NOMO-1 treated with dmso at 0.1 percent for 144 hours (cell line): ENCODE measurements around the gene CDK6.
"Not testable (repeated sequence)": the region's sequence is repeated elsewhere in the genome, so short reads cannot be mapped to it uniquely, and the experiment has no call there.

Experiments used
- DNase-seq: peaks from one replicate; lab custom pipeline; 2025; ENCODE audit not compliant: unreplicated experiment; lab: John Stamatoyannopoulos, UW

The CDK6 gene

DNA sequence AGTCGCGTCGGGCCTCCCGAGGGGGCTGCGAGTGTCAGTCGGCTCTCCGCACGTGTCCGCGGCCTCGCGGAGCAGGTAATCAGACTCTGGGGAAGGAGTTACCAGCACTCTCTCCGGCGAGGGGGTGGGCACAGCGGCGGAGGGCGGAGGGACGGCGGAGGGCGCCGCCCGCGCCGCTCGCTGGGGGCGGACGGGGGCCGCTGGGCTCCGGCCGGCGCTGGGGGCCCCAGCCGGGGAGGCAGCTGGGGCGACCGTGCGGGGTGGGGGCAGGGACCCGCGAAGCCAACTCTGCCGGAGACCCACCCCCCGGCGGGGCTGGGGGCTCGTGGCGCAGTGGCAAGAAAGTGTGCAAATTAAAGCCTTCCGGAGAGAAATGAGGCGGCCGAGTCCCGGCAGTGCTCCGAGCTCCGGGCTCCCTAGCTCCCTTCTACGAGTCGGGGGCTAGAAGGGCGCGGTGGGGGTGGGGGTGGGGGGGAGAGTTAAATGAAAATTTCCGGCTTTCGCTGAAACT is at the start of gene CDK6:
Gene CDK6, minus strand, starts transcription at position 85 of the 511 bp plus-strand sequence. CDS start 3,250 bp downstream, outside the sequence.
- DNase-seq, result peak; percentile 80

DNA sequence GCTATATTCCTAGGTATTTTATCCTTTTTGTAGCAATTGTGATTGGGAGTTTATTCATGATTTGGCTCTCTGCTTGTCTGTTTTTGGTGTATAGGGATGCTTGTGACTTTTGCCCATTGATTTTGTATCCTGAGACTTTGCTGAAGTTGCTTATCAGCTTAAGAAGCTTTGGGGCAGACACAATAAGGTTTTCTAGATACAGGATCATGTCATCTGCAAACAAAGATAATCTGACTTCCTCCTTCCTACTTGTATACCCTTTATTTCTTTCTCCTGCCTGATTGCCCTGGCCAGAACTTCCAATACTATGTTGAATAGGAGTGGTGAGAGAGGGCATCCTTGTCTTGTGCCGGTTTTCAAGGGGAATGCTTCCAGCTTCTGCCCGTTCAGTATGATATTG is 49.7 kb upstream of the CDK6 start:
- not testable (repeated sequence) for DNase-seq

DNA sequence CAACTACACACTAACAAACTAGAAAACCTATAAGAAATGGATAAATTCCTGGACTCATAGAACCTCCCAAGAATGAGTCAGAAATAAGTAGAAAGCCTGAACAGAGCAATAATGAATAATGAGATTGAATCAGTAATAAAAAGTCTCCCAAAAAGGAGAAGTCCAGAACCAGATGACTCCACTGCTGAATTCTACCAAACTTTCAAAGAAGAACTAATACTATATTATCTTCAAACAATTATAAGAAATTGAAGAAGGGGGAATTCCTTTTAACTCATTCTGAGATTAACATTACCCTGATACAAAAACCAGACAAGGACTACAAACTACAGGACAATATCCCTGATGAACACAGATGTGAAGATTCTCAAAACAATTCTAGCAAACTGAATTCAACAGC is 47.8 kb upstream of the CDK6 start:
- DNase-seq, result no peak

DNA sequence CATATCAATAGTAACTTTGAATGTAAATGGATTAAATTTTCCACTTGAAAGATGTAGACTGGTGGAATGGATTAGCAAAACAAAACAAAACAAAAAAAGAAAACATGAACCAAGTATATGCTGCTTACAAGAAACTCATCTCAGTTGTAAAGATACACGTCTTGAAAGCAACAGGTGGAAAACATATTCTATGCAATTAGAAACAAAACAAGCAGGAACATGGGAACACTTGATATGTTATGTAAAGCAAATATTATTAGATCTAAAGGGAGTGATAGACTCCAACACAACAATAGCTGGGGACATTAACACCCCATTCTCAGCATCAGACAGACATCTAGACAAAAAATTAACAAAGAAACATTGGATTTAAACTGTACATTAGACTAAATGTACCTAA is 46.4 kb upstream of the CDK6 start:
- DNase-seq, result no peak

DNA sequence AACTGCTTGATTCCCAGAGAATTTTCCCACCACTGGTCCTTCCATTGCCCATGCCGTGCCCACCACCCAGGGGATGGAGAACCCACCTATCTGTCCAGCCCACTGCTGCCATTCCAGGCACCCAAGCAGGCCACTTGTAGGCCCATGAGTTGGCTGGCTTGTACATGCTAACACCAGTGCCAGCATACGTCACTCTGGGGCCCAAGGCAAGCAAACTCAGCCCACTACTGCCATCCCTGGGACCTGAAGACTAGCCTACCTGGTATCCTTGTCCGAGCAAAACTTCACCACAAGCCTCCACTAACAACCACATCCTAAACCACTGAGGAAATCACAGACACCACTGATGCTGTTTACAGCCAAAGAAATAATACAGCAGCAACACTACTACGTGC is 44.7 kb upstream of the CDK6 start:
- no peak for DNase-seq

DNA sequence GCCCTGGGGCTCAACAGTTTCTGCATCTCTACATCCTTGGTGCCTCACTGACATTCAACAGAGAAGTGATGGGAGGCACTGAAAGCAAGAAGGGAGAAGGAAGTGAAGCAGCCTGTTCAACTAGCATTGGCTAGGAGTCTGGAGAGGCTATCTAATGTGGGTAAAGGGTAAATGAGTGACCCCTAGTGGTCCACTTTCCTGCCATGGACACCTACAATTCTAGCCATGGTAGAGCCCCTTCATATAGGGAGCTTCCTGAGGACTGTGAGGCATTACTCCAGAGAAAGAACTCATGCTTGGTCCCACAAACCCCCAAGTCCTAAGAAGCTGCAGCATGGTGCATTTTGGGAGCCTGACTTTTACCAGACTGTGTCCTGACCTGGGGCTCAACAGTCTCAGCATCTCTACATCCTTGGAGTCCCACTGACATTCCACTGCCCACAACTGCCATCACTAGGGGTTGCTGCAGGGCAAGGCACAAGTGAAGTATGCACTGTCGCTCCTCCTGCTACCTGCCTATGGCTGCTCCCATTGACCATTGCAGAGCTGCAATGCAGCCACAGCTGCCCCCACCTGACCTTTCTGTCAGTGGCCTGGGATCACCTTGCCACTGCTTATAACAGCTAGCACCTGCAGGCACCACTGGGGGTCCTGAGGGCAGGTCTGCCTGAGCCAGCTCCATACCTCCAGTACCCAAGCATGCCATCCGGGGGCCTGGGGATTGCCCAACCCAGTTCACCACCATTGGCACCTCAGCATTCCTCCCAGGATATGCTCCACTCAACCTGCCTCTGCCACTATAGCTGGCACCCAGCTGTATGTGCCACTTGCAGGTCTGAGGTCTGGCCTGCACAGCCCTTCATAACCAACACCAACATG is 44.1 kb upstream of the CDK6 start:
- peak; percentile 12 for DNase-seq

DNA sequence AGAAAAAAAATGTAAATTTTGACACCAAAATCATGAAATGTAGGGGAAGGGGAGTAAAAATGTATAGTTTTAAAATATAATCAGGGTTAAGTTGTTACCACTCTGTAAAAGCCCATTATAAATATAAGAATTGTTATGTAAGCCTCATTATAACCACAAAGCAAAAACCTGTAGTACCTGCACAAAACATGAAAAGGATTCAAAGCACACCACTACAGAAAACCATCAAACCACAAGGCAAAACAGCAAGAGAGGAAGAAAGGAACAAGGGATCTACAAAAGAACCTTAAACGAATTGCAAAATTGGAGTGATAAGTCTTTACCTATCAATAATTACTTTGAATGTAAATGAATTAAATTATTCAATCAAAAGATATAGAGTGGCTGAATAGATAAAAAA is 41.0 kb upstream of the CDK6 start:
- no peak for DNase-seq

DNA sequence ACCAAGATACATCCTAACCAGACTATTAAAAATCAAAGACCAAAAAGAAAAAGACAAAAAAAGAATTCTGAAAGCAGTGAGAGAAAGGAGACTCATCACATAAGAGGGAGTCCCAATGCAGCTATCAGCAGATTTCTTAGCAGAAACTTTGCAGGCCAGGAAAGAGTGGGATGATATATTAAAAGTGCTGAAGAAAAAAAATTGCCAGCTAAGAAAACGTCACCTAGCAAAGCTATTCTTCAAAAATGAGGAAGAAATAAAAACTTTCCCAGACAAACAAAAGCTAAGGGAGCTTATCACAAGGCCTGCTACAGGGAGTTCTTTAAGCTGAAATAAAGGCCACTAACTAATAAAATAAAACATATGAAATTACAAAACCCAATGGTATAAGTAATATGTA is 40.5 kb upstream of the CDK6 start:
- DNase-seq, result no peak

DNA sequence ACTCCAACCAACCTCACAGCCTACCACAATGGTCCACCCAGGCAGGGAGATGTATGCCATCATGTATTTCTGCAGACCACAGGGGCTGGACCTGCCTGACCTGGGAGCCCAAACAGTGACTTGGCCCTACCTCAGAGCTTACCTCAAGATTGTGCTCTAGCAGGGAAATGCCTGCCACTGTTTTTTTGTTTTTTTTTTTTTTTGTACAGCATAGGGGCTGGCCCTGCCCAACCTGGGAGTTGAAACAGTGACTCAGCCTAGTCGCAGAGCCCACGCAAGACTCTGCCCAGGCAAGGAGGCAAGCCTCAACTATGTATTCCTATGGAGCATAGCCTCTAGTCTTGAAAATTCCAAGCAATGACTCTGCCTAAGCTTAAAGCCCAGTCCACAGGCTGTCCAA is 39.3 kb upstream of the CDK6 start:
- no peak for DNase-seq

DNA sequence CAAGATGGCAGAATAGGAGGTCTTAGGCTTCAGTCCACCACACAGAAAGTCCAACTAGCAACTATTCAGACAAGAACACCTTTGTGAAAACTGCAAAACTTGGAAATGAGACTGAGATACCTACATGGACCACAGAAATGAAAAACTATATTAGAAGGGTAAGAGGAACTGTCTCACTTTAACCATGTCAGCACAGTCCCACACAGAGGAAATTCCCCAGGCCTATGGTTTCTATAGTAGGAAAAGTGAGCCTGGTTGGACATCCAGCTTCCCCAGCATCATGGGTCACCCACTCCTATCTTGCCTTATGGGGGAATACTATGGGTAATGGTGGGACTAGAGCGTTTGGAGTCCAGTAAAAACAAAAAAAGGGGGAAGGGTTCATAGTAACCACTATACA is 38.8 kb upstream of the CDK6 start:
- DNase-seq, result no peak

DNA sequence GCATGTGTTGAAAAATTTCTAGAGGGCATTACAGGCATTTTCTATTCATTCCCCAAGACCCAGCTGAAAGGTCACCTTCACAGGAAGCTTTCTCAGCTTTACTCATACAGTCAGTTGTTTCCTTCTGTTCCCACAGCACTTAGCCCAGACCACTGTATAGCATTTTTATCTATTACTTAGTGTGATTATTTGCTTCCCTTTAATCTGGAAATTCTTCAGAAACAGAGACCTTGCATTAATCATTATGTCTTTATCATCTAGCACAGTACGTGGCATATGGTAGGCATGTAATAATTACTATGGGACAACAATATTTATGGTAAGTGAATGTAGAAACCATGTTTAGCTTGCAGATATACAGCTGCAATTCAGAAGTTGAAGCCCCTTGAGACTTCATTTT is 38.2 kb upstream of the CDK6 start:
- no peak for DNase-seq

DNA sequence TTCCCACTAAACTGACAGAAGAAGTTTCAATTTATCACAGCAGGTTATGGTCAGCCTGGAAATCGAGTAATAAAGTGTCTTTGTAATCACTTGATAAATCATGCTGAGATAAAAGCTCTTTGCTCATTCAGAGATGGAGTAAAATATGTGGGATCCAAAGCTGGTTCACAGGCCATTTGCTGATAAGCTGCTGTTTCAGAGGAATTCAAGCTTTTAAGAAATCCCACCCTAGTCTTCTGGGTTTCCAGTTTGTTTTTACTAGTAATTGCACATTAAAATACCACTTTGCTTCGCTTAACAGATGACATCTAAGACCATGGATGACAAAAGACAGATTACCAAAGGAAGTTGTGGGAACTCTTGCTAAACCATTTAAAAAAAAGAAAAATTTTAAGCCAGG is 37.4 kb upstream of the CDK6 start:
- no peak for DNase-seq

DNA sequence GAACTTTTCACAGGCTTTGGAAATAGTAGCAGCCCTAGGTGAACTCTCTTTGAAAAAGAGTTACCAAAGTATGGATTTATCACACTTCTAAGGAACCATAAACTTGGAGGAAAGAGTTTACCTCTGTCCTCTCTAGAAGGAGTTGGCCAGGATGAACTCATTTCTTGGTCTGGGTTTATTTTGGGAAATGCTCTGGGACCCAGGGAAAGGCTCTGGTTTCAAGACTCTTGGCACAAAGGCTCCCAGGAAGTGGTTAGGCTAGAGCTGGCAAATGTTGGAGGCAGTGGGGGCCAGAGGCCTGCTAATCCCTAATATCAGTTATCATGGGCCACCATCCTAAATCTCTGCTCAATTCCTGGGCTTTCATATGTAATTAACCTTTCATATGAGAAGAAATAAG is 36.3 kb upstream of the CDK6 start:
- no peak for DNase-seq

DNA sequence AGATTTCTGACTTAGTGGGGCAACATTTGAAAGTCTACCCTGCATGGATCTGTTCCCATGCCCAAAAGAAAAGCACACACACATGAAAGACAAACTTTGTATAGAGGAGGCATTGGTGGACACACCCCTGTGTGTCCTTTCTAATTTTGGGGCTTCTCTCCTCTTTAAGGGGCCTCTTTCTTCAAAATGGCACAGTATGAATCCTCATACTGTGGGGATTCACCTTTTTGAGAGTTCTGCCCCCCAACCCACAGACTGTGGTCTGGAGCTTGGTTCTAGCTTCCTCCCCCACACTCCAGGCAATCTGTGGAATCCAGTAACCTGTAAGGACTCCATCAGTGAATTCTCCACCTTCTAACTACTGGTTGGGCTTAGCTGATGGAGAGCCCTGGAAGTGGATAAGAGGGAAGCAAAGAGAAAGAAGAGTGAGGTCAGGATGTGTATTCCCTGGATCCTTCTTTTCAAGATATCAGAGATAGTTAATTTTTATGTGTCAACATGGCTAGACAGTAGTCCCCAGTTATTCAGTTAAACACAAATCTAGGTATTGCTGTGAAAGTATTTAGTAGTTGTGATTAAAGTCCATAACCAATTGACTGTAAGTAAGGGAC is 32.4 kb upstream of the CDK6 start:
- no peak for DNase-seq

DNA sequence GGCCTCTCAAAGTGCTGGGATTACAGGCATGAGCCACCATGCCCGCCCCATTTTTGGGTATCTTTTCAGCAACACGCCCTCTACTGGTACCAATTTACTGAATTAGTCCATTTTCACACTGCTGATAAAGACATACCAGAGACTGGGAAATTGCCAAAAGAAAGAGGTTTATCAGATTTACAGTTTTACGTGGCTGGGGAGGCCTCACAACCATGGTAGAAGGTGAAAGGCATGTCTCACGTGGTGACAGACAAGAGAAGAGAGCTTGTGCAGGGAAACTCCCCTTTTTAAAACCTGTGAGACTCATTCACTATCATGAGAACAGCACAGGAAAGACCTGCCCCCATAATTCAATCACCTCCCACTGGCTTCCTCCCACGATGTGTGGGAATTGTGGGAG is 27.8 kb upstream of the CDK6 start:
- not testable (repeated sequence) for DNase-seq

DNA sequence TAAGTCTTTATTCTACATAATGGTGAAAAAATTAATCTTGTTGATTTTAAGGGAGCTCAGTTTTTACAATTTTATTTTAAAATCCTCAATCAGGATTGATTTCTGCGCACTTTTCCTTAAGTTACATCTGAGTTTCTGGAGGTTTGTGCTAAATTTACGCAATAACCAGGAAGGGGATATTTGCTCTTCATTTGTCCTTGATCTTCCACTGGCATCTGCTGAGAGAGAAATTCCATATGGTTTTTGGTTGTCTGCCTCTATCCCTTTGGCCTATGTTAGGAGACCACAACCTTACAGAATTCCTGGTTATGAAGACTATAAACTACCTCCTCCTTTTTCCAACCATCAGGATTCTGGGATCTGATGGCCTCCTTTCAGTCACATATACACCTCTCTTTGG is 20.1 kb upstream of the CDK6 start:
- DNase-seq, result no peak

DNA sequence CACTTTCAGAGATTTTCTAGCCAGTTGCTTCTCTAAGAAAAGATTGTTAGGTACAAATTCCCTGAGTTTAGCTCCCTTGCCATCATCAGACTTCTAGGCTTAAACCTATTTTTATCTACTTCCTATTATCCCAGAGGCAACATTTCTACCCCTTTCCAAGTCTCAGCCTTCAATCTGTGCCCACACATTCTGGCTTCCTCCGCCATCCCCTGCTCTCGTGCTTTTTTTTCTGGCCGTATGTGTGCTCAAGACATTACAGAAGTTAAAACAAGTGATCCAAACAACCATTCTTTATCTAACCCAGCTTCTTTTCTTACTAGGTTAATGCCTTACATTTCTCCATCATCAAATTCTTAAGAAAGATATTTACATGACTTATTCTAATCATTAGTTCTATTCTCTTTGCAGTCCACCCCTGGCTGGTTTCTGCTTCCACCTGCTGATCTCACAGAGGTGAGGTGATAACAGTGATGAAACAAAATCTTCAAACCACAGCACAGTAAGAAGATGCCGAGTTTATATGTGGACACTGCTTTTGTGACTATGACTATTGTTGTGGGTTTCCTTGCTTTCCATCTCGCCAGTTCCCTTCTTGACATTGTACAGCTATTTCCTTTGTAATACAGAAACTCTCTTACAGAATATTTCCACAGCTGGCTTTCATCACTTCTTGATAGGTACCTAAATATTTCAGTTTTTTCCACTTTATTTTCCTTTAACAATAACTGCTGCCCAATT is 18.3 kb upstream of the CDK6 start:
- no peak for DNase-seq

DNA sequence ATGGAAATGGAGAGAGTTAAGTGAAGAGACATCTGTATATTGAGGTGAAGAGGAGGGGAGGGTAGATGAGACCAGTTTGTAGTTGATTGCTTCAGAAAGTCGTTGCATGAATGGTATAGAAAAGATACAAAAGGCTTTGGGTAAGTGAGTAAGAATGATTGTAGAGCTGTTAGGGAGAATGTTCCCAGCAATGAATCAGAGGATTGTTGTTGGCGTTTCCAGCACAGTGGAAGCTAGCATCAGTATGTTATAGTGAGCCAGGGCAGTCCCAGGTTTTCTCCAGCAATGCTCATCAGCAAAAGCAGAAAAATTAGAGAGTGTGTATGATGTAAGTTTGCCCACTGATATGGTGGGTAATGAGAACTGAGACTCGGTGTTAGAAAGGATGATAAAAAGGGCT is 15.4 kb upstream of the CDK6 start:
- DNase-seq, result no peak

DNA sequence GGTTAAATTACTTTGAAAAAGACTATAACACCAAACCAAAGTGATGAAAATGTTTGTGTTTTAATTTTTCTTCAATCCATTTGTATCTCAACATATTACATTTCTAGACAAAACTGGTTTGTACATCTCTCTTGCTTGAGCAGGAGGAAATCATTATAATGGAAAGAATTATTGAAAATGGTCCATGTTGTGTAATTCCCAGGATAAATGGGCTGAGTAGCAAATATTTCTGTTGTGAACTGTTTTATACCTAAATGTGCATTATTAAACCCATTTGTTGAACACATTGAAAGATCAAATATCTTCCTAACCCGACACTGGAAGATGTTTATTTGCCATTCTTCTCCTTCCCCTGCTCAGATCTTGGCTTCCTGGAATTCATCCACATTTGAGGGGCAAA is 14.1 kb upstream of the CDK6 start:
- no peak for DNase-seq

DNA sequence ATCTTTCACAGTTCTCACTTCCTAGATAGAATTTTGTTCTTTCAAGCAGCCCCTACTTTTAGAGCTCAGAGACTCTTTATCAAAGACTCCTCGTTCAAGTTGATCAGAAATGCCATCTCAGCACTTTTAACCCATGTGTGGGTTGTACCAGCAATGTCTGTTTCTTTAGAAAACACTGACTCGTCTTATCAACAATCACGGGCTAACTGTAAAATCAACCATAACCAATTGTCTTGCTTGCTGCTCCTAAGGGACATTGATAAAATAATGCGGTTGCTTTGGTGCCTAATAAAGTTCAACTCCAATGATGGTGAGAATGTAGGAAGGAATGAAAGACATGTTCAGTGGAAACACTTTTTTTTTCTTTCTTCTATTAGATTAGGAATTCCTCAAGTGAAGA is 12.9 kb upstream of the CDK6 start:
- DNase-seq, result no peak

DNA sequence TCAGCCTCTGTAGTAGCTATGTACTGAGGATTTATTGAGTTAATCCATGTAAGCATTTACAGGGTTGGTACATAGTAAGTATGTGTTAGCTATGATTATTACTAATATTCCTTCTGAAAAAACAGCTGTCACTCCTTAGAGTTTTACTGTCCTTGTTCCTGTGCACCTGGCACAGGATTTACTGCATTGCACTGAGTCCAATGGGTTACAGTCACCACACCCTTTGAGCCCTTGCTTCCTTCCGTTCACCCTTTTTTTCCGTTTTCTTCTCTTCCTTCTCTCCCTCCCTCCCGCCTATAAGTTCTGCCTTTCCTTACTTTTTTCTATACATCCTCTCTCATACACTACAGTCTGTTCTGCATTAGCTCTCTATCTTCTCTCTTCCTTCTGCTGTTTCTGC is 12.5 kb upstream of the CDK6 start:
- no peak for DNase-seq

DNA sequence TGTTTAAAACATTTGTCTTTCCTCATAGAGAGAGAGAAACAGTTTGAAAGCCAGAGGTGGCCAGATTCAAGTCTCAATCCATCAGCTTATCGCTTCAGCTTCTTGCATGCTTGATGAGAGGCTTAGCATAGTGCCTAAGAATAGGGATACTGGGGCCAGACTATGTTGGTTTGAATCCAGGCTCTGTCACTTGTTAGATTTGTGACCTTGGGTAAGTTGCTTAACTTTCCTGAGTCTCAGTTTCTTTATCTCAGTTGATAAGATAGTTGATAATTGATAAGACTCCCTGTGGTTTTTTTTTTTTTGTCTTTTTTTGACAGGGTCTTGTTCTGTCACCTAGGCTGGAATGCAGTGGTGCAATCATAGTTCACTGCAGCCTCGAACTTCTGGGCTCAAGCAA is 12.1 kb upstream of the CDK6 start:
- no peak for DNase-seq
